DMS153 treated with DMSO at 0.1 percent for 48 hours (cell line): ENCODE results near the gene FMNL2.

Experiments used
- DNase-seq: peaks from one replicate; lab custom pipeline; 2025; ENCODE audit not compliant: unreplicated experiment; lab: John Stamatoyannopoulos, UW

FMNL2 gene

GRCh38 chr2:152602750-152603149, 267.8 kb downstream of the FMNL2 start:
- no peak for DNase-seq

GRCh38 chr2:152603166-152603565, 268.2 kb downstream of the FMNL2 start:
- no peak for DNase-seq

- DNase-seq: no peak
These were observed 271.1 kb downstream of the FMNL2 start for GRCh38 chr2:152606081-152606480.

GRCh38 chr2:152606941-152607340, 272.0 kb downstream of the FMNL2 start:
- DNase-seq: no peak

GRCh38 chr2:152607793-152608300, 272.9 kb downstream of the FMNL2 start:
- DNase-seq: no peak

GRCh38 chr2:152609154-152609553, 274.2 kb downstream of the FMNL2 start:
- DNase-seq: no peak

GRCh38 chr2:152609699-152610098, 274.7 kb downstream of the FMNL2 start:
- no peak for DNase-seq

- no peak for DNase-seq
These were observed 276.7 kb downstream of the FMNL2 start for GRCh38 chr2:152611458-152612231.

GRCh38 chr2:152613235-152613634, 278.3 kb downstream of the FMNL2 start:
- no peak for DNase-seq

GRCh38 chr2:152615177-152615576, 280.2 kb downstream of the FMNL2 start:
- DNase-seq: no peak

- DNase-seq: no peak
These were observed 282.6 kb downstream of the FMNL2 start for GRCh38 chr2:152617456-152618192.

GRCh38 chr2:152618193-152618564, 283.2 kb downstream of the FMNL2 start:
- no peak for DNase-seq

GRCh38 chr2:152620208-152620607, 285.2 kb downstream of the FMNL2 start:
- no peak for DNase-seq

- no peak for DNase-seq
These were observed 286.0 kb downstream of the FMNL2 start for GRCh38 chr2:152620985-152621384.

GRCh38 chr2:152622219-152622618, 287.2 kb downstream of the FMNL2 start:
- no peak for DNase-seq

GRCh38 chr2:152623076-152623740, 288.2 kb downstream of the FMNL2 start:
- no peak for DNase-seq

GRCh38 chr2:152623775-152624174, 288.8 kb downstream of the FMNL2 start:
- no peak for DNase-seq

GRCh38 chr2:152624805-152625204, 289.8 kb downstream of the FMNL2 start:
- no peak for DNase-seq

- DNase-seq: no peak
These were observed 292.0 kb downstream of the FMNL2 start for GRCh38 chr2:152626911-152627339.

GRCh38 chr2:152627351-152627957, 292.5 kb downstream of the FMNL2 start:
- no peak for DNase-seq

GRCh38 chr2:152629202-152629601, 294.2 kb downstream of the FMNL2 start:
- DNase-seq: no peak
